ENCODE data around the gene ANKRD33.

- TF ChIP-seq GATA3 (IDR thresholded peaks at IDR 0.05; ENCODE audit: low read depth, low read length) (no peak), GATA2 (IDR thresholded peaks at IDR 0.05; ENCODE audit: low read depth, low read length) (no peak)
These were observed 24.5 kb upstream of the ANKRD33 start for GRCh38 chr12:51863363-51863932.
